Psoas muscle (tissue), 8 donors: ENCODE results near the gene GABRR2. TPM values are rescaled to one million over a fixed set of nuclear protein-coding genes. Genes with fewer than 3 reads are reported as not detected.

Source experiments
- ATAC-seq, 4 donors: fragments of 200-7000 bp; cut with Tn5 transposase; one replicate each; pipeline ENCODE4 v1.9.1; 2020; ENCODE audit warnings: moderate library complexity in 3 of 4, mild to moderate bottlenecking in 2 of 4
- DNase-seq, 2 donors: peaks; one replicate each; pipeline ENCODE4 v3.0.0-alpha.2; 2020
- H3K27ac ChIP-seq: fragments of 200-600 bp; one replicate; pipeline ENCODE4 v1.8.0; 2022
- H3K27me3 ChIP-seq, 3 donors: fragments of 200-600 bp in 1 of 3; one replicate each; pipeline versions ENCODE4 v1.6.1 to v1.8.0; 2013 to 2022; ENCODE audit warnings: low read length in 2 of 3, mild to moderate bottlenecking in 2 of 3, moderate library complexity in 1 of 3; ENCODE audit not compliant: insufficient read depth in 3 of 3
- H3K36me3 ChIP-seq, 2 donors: fragments of 200-600 bp in 1 of 2; one replicate each; pipeline versions ENCODE4 v1.6.1 to v1.8.0; 2013 to 2022; ENCODE audit warnings: low read depth in 1 of 2, mild to moderate bottlenecking in 1 of 2, moderate library complexity in 1 of 2; ENCODE audit not compliant: insufficient read depth in 1 of 2
- H3K4me1 ChIP-seq: fragments of 200-600 bp; one replicate; pipeline ENCODE4 v1.8.0; 2022
- H3K4me3 ChIP-seq: fragments of 200-600 bp; one replicate; pipeline ENCODE4 v1.8.0; 2022; ENCODE audit warnings: mild to moderate bottlenecking
- H3K9me3 ChIP-seq: fragments of 200-600 bp; one replicate; pipeline ENCODE4 v1.8.0; 2022
- WGBS, 3 donors: extraction: QIAGEN DNeasy Blood & Tissue Kit; methylation state at CpG; one replicate each; pipeline versions ENCODE4 v1.1.6 to v1.1.7; 2013; 5-methylcytosine and 5-hydroxymethylcytosine counted together
- intact Hi-C, 2 donors: fragments of 100-400 bp; cut with DNase I; formaldehyde crosslinking; loops; one replicate each; pipeline versions ENCODE4 v1.11.0 to v1.14.2; 2022
- polyA plus RNA-seq, 3 donors: library from polyadenylated mRNA; stranded (reverse); fragments of 200-250 nt; gene quantifications; one replicate each; pipeline ENCODE4 v1.2.3, GENCODE V29; 2013
- total RNA-seq, 4 donors: library from RNA; stranded (reverse); fragmentation: NEBNext Ultra II Directional in 2 of 4; extraction: Animal tissue kit (Norgen Biotek cat#: 25700) in 2 of 4; gene quantifications; one replicate each; pipeline versions ENCODE4 v1.2.1 to v1.2.4, GENCODE V29; 2021 to 2023
- TF ChIP-seq, protein P1 (sequence below): fragments of 200-600 bp; IDR thresholded peaks from one replicate; pipeline ENCODE4 v1.8.0; 2022; ENCODE audit warnings: antibody characterized with exemption
- donor health status: healthy with polysubstance abuse.
- donor health status: DM: no; HTN: no; CAD: no; lungs with moderate emphysema.
- donor health status: Bipolar disorder and iron deficiency.
- donor health status: healthy.
- donor health status: DM: yes; HTN: yes; CAD: no.
- donor health status: DM: no; HTN: no; CAD: no.
- donor health status: DM: no; HTN: no; CAD: no.
- donor health status: DM: yes; HTN: yes; CAD: no.

The GABRR2 gene
- total and polyA plus RNA-seq, 7 donors, result 0.34 to 4.3 (median 0.71) TPM

GRCh38 chr6:89339565-89339964 is 24.5 kb upstream of the GABRR2 start:
- intact Hi-C loops, result no loop called here
- WGBS, 3 donors, result 79 to 89% (median 84%) methylated on average over 2 of the region's 2 CpGs
- TF ChIP-seq, protein P1, sequence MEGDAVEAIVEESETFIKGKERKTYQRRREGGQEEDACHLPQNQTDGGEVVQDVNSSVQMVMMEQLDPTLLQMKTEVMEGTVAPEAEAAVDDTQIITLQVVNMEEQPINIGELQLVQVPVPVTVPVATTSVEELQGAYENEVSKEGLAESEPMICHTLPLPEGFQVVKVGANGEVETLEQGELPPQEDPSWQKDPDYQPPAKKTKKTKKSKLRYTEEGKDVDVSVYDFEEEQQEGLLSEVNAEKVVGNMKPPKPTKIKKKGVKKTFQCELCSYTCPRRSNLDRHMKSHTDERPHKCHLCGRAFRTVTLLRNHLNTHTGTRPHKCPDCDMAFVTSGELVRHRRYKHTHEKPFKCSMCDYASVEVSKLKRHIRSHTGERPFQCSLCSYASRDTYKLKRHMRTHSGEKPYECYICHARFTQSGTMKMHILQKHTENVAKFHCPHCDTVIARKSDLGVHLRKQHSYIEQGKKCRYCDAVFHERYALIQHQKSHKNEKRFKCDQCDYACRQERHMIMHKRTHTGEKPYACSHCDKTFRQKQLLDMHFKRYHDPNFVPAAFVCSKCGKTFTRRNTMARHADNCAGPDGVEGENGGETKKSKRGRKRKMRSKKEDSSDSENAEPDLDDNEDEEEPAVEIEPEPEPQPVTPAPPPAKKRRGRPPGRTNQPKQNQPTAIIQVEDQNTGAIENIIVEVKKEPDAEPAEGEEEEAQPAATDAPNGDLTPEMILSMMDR, result no peak
- Histone ChIP-seq H3K27ac (no peak overlapping the region), H3K27me3 (no peaks in the 10 kb centered on the region), H3K36me3 (peaks cover 0 to 78% of the 10 kb centered on the region in 2 donors), H3K4me3 (no peak overlapping the region), H3K9me3 (no peaks in the 10 kb centered on the region), H3K4me1 (no peaks in the 10 kb centered on the region)
- DNase-seq (no peak), ATAC-seq (peak in 3 of 4 donors; percentile 61 to 86 (median 62))

DNA sequence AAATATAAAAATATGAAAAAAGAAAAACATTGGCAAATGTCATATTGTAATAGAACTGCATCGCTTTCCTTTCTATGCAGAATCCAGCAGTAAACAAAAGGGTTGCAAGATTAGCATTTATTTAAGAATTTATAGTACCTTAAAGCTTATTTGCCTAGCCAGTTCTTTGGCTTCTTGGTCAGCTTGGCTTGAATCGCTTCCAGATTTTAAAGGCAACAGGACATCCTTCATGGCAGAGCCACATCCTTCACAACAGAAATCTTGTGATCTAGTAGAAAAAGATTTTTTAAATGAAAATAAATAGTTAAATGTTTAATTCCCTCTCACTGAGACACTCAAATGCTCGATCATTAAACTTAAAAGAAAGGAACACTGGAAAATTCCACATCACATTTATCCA is 20.1 kb upstream of the GABRR2 start:
- ATAC-seq (no peak), DNase-seq (no peak)
- TF ChIP-seq, protein P1, result no peak
- no peaks in the 10 kb centered on the region for H3K4me1 ChIP-seq
- H3K9me3 ChIP-seq, result no peaks in the 10 kb centered on the region
- no peak overlapping the region for H3K27ac ChIP-seq
- intact Hi-C loops, result no loop called here
- H3K36me3 ChIP-seq, result peaks cover 5 to 92% of the 10 kb centered on the region in 2 donors
- 82 to 88% (median 82%) methylated on average over 3 of the region's 3 CpGs for WGBS, 3 donors
- no peaks in the 10 kb centered on the region for H3K27me3 ChIP-seq
- no peak overlapping the region for H3K4me3 ChIP-seq

DNA sequence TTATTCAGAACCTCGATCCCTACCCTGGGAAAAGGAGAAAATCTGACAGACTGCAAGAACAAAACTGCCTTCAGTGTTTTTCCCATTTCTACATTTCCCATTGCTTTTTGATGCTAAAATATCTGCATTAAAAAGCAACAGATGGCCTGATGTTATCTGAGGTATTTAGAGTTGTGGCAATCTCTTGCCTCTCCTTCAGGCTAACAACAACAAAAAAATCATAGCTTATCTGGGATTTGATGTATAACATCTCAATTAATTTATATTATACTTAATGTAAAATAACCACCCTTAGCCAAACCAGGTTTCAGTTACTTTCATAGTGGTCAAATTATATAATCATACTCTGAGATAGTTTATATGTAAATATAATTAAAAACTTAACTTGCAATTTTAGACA is 15.8 kb upstream of the GABRR2 start:
- DNase-seq (no peak), ATAC-seq (no peak)
- no peak overlapping the region for H3K27ac ChIP-seq
- no peaks in the 10 kb centered on the region for H3K4me1 ChIP-seq
- TF ChIP-seq, protein P1, result no peak
- no peaks in the 10 kb centered on the region for H3K9me3 ChIP-seq
- peaks cover 10 to 95% of the 10 kb centered on the region in 2 donors for H3K36me3 ChIP-seq
- 97 to 100% (median 100%) methylated on average over 1 of the region's 1 CpG for WGBS, 3 donors
- H3K27me3 ChIP-seq, result no peaks in the 10 kb centered on the region
- intact Hi-C loops, result no loop called here
- no peak overlapping the region for H3K4me3 ChIP-seq

- intact Hi-C loops, result no loop called here
- ATAC-seq (no peak), DNase-seq (no peak)
- TF ChIP-seq, protein P1, result no peak
- no peaks in the 10 kb centered on the region for H3K27me3 ChIP-seq
- WGBS, 3 donors, result 92 to 97% (median 96%) methylated on average over 1 of the region's 1 CpG
- peaks cover 10 to 78% of the 10 kb centered on the region in 2 donors for H3K36me3 ChIP-seq
- H3K27ac ChIP-seq, result no peak overlapping the region
- peaks cover 1% of the 10 kb centered on the region for H3K4me1 ChIP-seq
- H3K9me3 ChIP-seq, result no peaks in the 10 kb centered on the region
- H3K4me3 ChIP-seq, result no peak overlapping the region
Measured at GRCh38 chr6:89328976-89329375, 13.9 kb upstream of the GABRR2 start.

DNA sequence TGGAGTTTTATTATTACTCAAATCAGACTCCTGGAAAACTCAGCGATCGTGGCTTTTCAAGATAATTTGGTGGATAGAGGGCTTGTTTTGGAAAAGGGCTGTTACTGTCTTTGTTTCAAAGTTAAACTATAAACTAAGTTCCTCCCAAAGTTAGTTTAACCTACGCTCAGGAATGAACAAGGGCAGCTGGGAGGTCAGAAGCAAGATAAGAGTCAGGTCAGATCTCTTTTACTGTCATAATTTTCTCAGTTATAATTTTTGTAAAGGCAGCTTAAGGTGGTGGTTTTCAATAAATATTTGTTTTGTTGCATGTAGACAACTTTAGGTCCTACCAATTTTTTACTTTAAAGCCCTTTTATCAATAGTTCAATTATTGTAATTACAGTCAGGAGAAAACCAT is 9.2 kb upstream of the GABRR2 start:
- no peak for DNase-seq
- Histone ChIP-seq H3K4me3 (no peak overlapping the region), H3K36me3 (peaks cover 5 to 35% of the 10 kb centered on the region in 2 donors), H3K9me3 (no peaks in the 10 kb centered on the region), H3K27me3 (no peaks in the 10 kb centered on the region), H3K4me1 (peaks cover 15% of the 10 kb centered on the region), H3K27ac (peak overlapping the region; percentile 39)
- no peak for ATAC-seq
- TF ChIP-seq, protein P1, result no peak
- intact Hi-C loops, result no loop called here
- WGBS, 3 donors, result 94 to 96% (median 94%) methylated on average over 3 of the region's 3 CpGs
